Fibroblast of villous mesenchyme (primary cell): ENCODE results near the gene NKAIN4. TPM values are rescaled to one million over a fixed set of nuclear protein-coding genes. Genes with fewer than 3 reads are reported as not detected.
"Not testable (repeated sequence)": the region's sequence is repeated elsewhere in the genome, so short reads cannot be mapped to it uniquely, and the experiment has no call there.

Experiments used
- DNase-seq: peaks from one replicate; pipeline ENCODE4 v3.0.0-alpha.2; 2010; ENCODE audit warnings: low read depth
- H3K4me3 ChIP-seq: 2 replicates; pipeline ENCODE4 v1.5.1; 2011; ENCODE audit warnings: low read depth, mild to moderate bottlenecking, low read length
- total RNA-seq: library from RNA; depleted of rRNA; stranded (reverse); fragments of >200 nt; gene quantifications from 2 replicates; pipeline ENCODE4 v1.2.3, GENCODE V29; 2012
- TF ChIP-seq, protein P1 (sequence below): IDR thresholded peaks from 2 replicates; pipeline ENCODE4 v1.5.1; 2012; ENCODE audit warnings: low read depth, mild to moderate bottlenecking, low read length; ENCODE audit not compliant: insufficient read depth

The NKAIN4 gene
- total RNA-seq, 1 donor: not detected

DNA sequence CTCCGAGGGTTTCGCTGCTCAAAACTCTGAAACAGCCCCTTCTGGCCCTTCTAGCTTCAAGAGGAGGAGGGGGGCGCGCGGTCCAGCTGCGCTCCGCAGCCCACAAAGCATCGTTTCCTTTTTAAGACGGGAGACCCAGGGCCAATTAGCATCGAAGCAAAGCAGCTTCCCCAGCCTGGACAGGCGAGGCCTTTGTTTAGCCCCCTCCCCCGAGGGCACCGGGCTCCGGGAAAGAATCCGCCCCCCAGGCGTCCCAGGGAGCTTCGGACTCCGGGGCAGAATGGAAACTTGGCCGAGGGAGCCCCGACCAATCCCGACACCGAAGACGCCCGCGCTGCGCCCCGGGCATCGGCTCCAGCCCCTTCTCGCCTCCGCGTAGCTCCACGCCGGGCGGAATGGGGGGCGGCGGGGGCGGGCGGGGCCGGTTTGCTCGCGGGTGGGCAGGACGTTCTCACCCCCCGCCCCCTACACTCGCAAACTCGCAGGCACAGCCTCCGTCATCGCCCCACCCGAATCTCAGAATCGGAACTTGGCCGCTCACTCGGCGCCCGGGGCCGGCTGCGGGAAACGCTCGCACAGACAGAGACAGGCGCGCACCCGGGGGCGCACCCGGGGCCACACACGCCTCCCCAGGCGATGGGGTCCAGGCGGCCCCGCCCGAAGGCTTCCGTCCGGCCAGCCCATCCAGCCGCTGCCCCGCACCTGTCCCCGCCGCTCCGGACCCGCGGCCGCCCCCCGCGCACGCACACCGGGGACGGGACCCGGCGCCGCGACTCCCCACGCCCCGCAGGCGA, 628 bp downstream of the NKAIN4 start:
- peak overlapping the region; percentile 23 for H3K4me3 ChIP-seq
- TF ChIP-seq, protein P1, sequence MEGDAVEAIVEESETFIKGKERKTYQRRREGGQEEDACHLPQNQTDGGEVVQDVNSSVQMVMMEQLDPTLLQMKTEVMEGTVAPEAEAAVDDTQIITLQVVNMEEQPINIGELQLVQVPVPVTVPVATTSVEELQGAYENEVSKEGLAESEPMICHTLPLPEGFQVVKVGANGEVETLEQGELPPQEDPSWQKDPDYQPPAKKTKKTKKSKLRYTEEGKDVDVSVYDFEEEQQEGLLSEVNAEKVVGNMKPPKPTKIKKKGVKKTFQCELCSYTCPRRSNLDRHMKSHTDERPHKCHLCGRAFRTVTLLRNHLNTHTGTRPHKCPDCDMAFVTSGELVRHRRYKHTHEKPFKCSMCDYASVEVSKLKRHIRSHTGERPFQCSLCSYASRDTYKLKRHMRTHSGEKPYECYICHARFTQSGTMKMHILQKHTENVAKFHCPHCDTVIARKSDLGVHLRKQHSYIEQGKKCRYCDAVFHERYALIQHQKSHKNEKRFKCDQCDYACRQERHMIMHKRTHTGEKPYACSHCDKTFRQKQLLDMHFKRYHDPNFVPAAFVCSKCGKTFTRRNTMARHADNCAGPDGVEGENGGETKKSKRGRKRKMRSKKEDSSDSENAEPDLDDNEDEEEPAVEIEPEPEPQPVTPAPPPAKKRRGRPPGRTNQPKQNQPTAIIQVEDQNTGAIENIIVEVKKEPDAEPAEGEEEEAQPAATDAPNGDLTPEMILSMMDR: no peak
- DNase-seq: no peak

DNA sequence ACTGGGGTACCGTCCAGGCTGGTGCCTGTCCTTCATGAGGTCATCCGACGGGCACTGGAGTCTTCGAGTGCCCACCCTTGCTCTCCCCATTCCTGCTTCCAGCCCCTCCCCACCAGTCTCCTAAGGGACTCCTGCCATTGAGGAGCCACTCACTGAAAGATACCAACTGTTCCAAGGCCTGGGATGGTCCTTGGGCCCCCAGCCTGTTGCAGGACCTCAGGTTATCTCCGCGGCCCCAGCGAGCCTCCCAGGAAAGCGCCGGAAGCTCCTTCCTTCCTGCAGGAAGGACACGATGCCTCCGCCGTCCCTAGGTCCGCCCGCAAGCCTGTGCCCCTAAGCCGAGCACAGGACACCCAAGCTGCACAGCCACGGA, 1.2 kb downstream of the NKAIN4 start:
- no peak for DNase-seq
- peak overlapping the region; percentile 23 for H3K4me3 ChIP-seq
- TF ChIP-seq, protein P1: no peak

DNA sequence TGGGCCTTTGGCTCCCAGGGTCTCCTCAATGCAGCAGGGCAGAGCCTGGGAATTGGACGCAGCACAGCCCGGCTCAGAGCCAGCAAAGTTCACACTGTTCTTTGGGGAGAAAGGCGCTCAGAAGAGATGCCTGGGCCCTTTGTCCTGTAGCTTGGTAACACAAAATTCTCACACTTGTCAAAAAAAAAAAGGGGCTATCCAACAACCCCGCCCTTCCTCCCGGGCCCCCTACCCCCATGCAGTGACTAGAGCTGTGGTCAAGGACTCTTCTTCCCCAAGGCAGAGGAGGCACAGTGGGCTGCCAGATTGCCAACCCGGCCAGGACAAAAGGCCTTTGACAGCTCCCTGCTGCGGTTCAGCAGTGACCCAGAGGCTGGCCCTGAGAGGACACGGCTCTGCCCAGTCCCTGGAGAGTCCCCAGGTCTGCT, 2.0 kb downstream of the NKAIN4 start:
- H3K4me3 ChIP-seq: no peak overlapping the region
- TF ChIP-seq, protein P1: no peak
- no peak for DNase-seq

DNA sequence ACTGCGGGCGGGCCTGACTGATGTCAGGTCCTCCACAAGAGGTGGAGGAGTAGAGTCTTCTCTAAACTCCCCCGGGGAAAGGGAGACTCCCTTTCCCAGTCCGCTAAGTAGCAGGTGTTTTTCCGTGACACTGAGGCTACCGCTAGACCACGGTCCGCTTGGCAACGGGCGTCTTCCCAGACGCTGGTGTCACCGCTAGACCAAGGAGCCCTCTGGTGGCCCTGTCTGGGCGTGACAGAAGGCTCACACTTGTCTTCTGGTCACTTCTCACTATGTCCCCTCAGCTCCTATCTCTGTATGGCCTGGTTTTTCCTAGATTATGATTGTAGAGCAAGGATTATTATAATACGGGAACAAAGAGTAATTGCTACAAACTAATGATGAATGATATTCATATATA, 2.9 kb downstream of the NKAIN4 start:
- TF ChIP-seq, protein P1: peak; percentile 31
- DNase-seq, H3K4me3 ChIP-seq: not testable (repeated sequence)

DNA sequence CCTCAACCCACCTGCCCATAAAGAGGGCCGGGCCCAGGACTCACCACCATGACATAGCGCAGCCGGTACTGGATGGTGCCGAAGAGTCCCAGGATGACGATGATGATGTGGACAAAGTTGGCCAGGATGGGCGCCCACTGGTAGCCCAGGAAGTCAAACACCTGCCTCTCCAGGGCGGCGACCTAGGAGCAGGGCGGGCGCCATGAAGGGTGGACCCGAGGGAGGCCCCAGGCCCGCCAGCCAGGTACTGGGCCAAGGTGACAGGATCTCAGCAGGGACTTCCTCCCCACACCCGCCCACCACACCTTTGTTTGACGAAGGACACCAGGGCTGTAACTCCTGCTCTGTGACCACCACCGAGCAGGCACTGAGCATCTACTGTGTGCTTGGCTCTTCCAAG, 4.4 kb downstream of the NKAIN4 start:
- DNase-seq: no peak
- TF ChIP-seq, protein P1: no peak

DNA sequence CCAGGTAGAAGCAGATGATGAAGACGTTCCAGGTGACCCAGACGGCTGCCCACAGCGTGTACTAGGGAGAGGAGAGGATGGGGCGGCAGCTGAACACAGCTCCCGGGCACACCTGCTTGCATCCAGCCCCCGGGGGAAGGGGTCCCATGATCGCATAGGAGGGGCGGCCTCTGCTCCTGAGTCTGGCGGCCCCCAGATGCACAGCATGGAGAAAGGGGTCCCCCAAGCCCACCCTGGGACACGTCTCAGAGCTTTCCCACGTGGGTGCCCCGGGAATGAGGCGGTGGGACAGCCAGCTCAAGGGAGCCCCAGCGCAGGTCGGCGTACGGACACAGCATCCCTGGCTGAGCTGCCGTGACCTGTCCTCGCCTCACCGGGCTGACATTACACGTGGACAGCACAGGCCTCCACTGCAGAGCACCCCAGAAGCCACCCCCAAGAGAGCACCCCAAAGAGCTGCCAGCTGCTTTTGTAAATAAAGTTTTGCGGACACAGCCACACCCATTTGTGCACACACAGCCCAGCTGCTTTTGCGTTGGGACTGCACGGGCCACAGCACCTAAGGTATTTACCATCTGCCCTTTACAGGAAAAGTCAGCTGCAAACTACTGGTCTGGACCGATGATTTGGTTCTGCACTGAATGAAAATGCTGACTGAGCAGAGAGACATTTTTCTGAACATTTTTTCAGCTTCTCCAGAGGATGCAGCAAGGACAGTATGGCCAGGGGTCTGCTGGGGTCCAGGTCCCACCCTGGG, 5.2 kb downstream of the NKAIN4 start:
- TF ChIP-seq, protein P1: no peak
- no peak for DNase-seq
- no peak overlapping the region for H3K4me3 ChIP-seq

More for the DNA sequence above, 4.4 kb downstream of the NKAIN4 start:
- no peak overlapping the region for H3K4me3 ChIP-seq
